COLO668 (cell line): Measurements from ENCODE around the gene S1PR4.

Experiments used
- DNase-seq: peaks from one replicate; lab custom pipeline; 2025; ENCODE audit not compliant: unreplicated experiment; lab: John Stamatoyannopoulos, UW

S1PR4 gene

GRCh38 chr19:3178377-3178972 lies at the start of gene S1PR4:
S1PR4 (plus strand) TSS chr19:3178769; CDS start chr19:3178793, 24 bp downstream.
- no peak for DNase-seq

- no peak for DNase-seq
These were observed 49.5 kb upstream of the S1PR4 start for GRCh38 chr19:3129112-3129511.

GRCh38 chr19:3131168-3131567 lies 47.4 kb upstream of the S1PR4 start:
- DNase-seq, result no peak

GRCh38 chr19:3132971-3133792 lies 45.4 kb upstream of the S1PR4 start:
- peak; percentile 74 for DNase-seq

GRCh38 chr19:3133793-3134116 lies 44.8 kb upstream of the S1PR4 start:
- DNase-seq, result no peak

- DNase-seq, result no peak
These were observed 42.4 kb upstream of the S1PR4 start, which contains the start of gene GNA15 for GRCh38 chr19:3135961-3136683. GNA15 (plus strand) TSS chr19:3136033; CDS start chr19:3136451, 418 bp downstream.

GRCh38 chr19:3136684-3137055 lies 41.9 kb upstream of the S1PR4 start:
- DNase-seq, result no peak

- no peak for DNase-seq
These were observed 41.5 kb upstream of the S1PR4 start for GRCh38 chr19:3137119-3137518.

- DNase-seq, result no peak
These were observed 40.3 kb upstream of the S1PR4 start for GRCh38 chr19:3138268-3138667.

- DNase-seq, result no peak
These were observed 37.9 kb upstream of the S1PR4 start for GRCh38 chr19:3140667-3141038.

- no peak for DNase-seq
These were observed 36.3 kb upstream of the S1PR4 start for GRCh38 chr19:3142292-3142670.

GRCh38 chr19:3142781-3143337 lies 35.7 kb upstream of the S1PR4 start:
- no peak for DNase-seq

- no peak for DNase-seq
These were observed 32.5 kb upstream of the S1PR4 start for GRCh38 chr19:3145909-3146676.

GRCh38 chr19:3146677-3147100 lies 31.9 kb upstream of the S1PR4 start:
- no peak for DNase-seq

- no peak for DNase-seq
These were observed 30.1 kb upstream of the S1PR4 start for GRCh38 chr19:3148503-3148902.

GRCh38 chr19:3149089-3149488 lies 29.5 kb upstream of the S1PR4 start:
- no peak for DNase-seq

- no peak for DNase-seq
These were observed 28.8 kb upstream of the S1PR4 start for GRCh38 chr19:3149526-3150505.

- DNase-seq, result no peak
These were observed 27.7 kb upstream of the S1PR4 start for GRCh38 chr19:3150739-3151329.
